GM18519 (cell line): ENCODE measurements around the gene PRSS36.
"Not testable (repeated sequence)": the region's sequence is repeated elsewhere in the genome, so short reads cannot be mapped to it uniquely, and the experiment has no call there.

ENCODE experiments used
- ATAC-seq: cut with Tn5 transposase; IDR thresholded peaks from one replicate; pipeline ENCODE4 v1.9.1; 2021; ENCODE audit warnings: mild to moderate bottlenecking, moderate library complexity; ENCODE audit not compliant: unreplicated experiment, low FRiP score

The PRSS36 gene

DNA sequence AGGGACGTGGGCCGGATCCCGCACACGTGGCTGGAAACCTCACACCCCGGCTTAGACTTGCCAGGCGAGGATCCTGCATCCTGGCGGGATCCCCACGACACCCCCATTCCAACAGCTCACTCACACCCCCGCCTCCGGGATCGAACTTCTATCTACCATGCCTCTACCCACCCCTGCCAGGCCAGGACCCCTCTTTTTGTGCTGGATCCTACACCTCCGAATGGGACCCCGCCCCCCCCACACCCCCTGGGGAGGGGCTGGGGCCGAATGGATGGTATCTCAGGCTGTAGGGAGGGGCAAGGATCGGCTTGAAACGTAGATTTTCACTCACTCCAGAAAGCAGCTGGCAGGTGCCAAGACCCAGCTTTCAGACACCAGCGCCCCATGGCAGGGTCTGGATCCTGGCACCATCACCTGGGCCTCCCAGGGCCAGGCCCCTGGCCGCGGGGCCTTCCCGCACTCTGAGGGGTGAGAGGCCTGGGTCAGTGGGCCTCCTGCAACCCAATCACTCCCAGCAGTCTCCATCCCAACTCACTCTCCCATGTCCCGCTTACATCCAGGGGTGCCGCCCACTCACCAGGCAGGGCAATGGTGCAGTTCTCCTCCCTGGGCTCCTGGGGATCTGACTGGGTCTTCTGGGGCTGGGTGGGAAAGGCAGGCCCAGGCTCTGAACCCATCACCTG is 6.7 kb downstream of the PRSS36 start:
- ATAC-seq: no peak

- ATAC-seq: peak; percentile 66
Measured at GRCh38 chr16:31142109-31143010, 7.5 kb downstream of the PRSS36 start.

DNA sequence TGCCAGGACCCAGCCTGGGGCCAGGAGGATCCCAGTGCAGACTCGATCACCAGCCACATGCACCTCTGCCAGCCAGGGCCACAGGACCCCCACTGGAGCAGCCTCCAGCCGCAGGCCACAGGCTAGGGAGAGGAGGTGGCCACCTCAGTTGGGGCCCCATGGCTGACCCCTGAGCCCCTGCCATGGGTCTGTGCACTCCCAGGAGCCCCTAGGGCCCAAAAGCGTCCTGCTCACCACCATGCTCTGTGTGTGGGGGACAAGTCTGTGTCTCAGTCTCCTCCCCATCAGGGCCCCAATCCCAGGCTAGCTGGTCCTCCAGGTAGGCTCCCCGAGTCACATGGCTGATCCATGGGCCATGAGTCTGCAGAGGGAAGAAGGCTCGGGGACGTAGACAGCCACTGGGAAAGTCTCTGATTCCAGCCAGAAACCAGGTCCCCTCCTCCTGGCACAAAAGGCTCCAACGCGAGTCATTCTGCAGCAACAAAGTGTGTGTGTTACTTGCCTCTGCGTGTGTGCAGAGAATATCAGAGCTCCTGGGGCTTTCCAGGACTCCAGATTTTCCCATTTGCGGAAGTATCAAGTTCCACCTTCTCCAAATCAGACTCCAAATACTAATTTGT is 8.3 kb downstream of the PRSS36 start:
- no peak for ATAC-seq

- not testable (repeated sequence) for ATAC-seq
Measured at GRCh38 chr16:31141071-31141469, 8.8 kb downstream of the PRSS36 start.

DNA sequence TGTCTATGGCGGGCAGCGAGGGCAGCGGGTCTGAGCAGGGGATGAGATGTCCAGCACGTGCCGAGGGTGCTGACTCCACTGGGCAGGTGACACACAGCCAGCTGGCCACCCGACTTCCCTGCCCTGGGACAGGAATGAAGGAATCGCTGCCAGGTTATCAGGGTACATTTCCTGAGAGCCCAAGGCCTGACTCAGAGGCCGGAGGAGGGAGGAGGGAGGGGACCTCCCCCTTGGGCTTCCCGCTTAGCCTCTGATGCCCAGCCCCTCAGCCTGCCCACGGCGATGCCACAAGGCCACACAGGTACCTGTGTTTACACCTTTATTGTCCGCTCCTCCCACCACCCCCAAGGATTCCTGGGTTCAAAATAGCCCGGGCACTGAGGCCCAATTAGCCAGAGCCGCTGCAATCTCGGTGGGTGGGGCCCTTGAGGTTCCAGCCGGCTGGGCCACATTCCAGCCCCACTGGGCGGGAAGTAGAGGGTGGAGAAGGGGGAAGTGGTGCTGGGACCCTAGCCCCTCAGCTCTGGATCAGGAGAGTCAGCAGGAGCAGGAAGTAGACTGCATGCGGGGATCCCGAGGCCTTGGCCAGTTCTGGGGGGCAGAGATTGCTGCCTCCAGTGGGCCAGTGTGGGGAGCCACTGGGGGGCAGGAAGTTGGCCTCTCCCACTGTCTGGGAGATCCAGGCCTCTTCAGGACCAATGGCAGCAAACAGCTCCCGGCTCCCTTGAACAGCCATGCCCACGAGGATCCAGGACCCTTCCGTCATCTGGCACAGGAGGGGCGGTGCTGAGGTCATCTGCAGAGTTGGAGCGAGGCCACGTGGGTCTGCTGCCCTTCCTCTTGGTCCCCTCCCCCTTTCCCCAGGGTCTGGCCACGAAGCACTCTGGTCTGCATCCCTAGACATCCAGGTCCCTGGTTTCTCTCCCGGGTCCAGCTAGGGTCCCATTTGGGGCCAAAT is 11.0 kb downstream of the PRSS36 start:
- ATAC-seq: no peak

DNA sequence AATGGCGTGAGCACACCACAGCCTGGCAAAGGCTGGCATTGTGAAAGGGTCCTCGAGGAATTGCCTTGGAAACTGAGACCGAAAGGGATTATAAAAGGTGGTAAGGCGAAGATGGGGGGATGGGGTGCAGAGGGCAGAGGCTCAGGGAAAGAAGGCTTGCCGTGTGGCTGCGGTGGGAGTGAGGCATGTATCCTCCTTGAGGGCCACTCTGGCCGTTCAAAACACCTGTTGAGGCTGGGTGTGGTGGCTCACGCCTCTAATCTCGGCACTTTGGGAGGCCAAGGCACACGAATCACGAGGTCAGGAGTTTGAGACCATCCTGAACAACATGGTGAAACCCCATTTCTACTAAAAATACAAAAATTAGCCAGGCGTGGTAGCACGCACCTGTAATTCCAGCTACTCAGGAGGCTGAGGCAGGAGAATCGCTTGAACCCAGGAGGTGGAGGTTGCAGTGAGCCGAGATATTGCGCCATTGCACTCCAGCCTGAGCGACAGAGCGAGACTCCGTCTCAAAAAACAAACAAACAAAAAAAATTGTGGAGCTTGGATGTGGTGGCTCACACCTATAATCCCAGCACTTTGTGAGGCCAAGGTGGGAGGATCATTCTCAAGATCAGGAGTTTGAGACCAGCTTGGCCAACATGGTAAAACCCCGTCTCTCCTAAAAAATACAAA is 12.9 kb downstream of the PRSS36 start:
- not testable (repeated sequence) for ATAC-seq

- ATAC-seq: no peak
Measured at GRCh38 chr16:31136287-31136662, 13.6 kb downstream of the PRSS36 start.

GRCh38 chr16:31135535-31136286 is 14.2 kb downstream of the PRSS36 start, which contains the start of gene PRSS8:
TSS of gene PRSS8 (minus strand) at chr16:31135727. CDS start at chr16:31135498, 229 bp downstream.
- no peak for ATAC-seq

- ATAC-seq: no peak
Measured at GRCh38 chr16:31134625-31135534, 15.0 kb downstream of the PRSS36 start.

DNA sequence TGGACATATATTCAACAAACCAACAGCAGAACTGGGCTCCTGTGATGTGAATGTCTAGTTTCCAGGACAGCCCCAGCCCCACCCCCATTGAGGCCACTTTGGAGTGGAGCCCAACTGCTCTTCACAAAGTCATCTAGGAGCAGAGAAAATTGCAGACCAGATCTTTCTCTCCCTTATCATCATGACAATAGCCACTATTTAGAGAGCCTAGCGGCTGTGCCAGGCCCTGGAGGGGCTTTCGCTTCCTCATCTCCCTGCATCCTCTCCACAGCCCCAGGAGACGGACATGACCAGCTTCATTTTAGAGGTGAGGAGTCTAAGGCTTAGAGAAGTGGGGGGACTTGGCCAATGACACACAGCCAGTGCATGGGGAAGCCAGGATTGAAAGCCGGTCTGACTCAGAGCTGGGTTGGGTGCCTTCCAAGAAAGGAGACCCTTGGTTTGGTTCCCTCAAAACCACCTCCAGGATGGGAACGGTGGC is 15.7 kb downstream of the PRSS36 start:
- no peak for ATAC-seq

GRCh38 chr16:31133046-31133501 is 16.8 kb downstream of the PRSS36 start:
- ATAC-seq: no peak

GRCh38 chr16:31132303-31132979 is 17.4 kb downstream of the PRSS36 start:
- ATAC-seq: no peak

- no peak for ATAC-seq
Measured at GRCh38 chr16:31131841-31132271, 18.0 kb downstream of the PRSS36 start.

DNA sequence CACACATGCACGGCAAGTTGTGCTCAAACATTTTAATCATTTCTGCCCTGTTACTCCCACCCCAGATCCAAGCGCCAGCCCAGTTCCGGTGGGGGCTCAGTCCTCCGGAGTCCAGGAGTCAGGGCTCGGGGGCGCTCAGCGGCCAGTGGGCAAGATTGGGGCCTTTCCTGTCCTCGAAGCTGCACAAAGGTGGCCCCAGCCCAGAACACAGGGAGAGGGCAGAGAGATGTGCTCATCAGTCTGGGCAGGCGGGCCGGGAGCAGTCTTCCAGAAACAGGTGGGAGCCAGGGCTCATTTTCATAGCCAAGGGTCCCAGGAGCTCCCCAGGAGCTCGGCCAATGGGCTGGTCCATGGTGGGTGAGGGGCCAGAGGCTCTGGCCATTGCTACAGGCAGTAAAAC is 18.4 kb downstream of the PRSS36 start:
- ATAC-seq: no peak

GRCh38 chr16:31130899-31131298 is 19.0 kb downstream of the PRSS36 start:
- no peak for ATAC-seq

- no peak for ATAC-seq
Measured at GRCh38 chr16:31130336-31130891, 19.5 kb downstream of the PRSS36 start.
